DMS 273 (cell line): ENCODE measurements around the gene SLC25A52.
"Not testable (repeated sequence)": the region's sequence is repeated elsewhere in the genome, so short reads cannot be mapped to it uniquely, and the experiment has no call there.

Experiments
- DNase-seq: peaks from one replicate; lab custom pipeline; 2025; ENCODE audit not compliant: unreplicated experiment; lab: John Stamatoyannopoulos, UW

SLC25A52 gene, protein sequence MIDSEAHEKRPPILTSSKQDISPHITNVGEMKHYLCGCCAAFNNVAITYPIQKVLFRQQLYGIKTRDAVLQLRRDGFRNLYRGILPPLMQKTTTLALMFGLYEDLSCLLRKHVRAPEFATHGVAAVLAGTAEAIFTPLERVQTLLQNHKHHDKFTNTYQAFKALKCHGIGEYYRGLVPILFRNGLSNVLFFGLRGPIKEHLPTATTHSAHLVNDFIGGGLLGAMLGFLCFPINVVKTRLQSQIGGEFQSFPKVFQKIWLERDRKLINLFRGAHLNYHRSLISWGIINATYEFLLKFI

GRCh38 chr18:31760695-31761094 lies at the start of gene SLC25A52:
Gene SLC25A52, minus strand, starts transcription at chr18:31760880. Its CDS starts 219 bp downstream, at chr18:31760661.
- DNase-seq, result no peak

- DNase-seq, result not testable (repeated sequence)
Measured at GRCh38 chr18:31809049-31809448, 48.4 kb upstream of the SLC25A52 start.

- DNase-seq, result no peak
Measured at GRCh38 chr18:31801078-31801477, 40.4 kb upstream of the SLC25A52 start.

- not testable (repeated sequence) for DNase-seq
Measured at GRCh38 chr18:31799257-31799656, 38.6 kb upstream of the SLC25A52 start.

- no peak for DNase-seq
Measured at GRCh38 chr18:31798399-31798798, 37.7 kb upstream of the SLC25A52 start.

GRCh38 chr18:31795747-31796146 lies 35.1 kb upstream of the SLC25A52 start:
- no peak for DNase-seq

DNA sequence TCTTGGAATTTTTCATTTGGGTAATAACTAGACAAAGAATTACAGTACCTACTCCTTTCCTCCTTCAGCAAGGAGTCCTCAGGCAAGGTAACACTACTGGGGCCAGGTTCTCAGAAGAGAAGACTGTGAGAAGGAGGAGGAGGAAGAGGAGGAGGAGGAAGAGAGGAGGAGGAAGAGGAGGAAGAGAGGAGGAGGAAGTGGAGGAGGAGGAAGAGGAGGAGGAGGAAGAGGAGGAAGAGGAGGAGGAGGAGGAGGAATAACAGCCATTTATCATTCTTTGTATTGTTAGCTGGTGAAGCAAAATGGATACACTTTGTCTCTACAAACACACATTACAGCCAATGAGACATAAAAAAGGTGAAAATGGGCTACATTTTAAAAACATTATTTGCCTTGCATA lies 32.9 kb upstream of the SLC25A52 start:
- DNase-seq, result no peak

- no peak for DNase-seq
Measured at GRCh38 chr18:31792580-31792911, 31.9 kb upstream of the SLC25A52 start.

DNA sequence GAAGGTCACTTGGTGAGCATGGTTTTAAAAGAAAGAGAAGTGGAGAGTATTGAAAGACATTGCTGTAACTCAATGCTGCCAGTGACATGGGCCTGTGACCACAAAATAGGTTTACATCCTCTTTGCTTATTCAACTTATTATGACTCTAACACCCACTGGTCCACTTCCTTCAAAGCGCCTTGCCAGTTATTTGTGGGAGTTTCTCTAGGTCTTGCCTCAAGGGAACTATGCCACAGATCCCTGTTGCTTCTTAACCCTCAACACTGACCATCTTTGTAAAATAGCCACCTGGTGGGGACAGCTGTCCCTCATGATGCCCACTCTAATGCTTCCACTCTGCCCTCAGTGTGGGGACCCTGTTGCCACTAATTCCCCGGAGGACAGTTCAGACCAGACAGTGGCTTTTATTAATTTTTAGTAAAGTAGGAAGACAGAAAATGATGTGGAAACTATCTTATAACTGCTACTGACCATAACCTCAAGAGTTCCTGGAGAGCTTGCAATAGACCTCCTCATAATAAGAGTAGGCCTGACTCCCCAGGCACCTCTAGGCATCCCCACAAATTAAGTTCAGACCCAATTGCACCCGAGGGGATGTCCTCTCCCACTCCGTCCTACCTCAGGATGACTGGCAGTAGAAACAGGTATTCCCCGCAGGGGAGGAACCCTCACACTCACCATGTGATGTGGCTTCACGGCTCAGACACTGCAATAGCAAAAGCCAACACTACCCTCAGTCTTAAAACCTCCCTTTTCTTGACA lies 31.3 kb upstream of the SLC25A52 start:
- no peak for DNase-seq

- DNase-seq, result no peak
Measured at GRCh38 chr18:31789409-31789808, 28.7 kb upstream of the SLC25A52 start.

DNA sequence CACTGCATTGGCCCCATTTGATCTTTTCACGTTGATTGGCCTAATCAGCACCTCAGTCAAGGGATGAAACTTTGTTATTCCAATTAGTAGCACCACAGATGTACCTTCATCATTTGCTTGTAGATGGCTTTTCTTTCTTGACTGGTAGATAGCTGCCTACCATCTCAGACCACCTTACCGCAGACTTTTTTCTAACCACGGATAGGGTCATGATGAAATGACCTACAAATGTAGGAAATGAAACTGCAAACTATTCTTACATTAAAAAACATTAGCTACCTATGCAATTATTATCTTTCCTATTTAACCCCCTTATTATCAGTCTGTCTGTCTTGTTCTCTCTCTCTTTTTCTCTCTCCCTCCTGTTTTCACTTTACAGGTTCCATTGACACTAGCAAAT lies 22.4 kb upstream of the SLC25A52 start:
- no peak for DNase-seq

- no peak for DNase-seq
Measured at GRCh38 chr18:31778391-31778950, 17.8 kb upstream of the SLC25A52 start.

DNA sequence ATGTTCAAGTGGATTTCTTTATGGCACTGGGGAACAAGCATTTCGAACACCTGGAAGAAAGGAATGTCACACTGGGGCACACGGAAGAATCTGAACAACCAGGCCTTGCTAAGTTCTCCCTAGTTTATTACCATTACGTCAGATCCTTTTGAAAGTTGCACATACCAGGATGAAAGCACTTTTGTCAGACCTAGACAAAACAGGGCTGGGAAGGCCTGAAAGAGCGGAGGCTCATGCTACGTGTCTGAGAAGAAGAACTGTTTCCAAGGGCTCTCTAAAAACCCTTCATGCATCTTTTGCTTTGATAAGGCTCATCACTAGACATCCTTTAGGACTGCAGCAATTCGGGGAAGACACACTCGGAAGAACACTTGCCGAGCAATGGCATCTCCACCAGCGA lies 15.4 kb upstream of the SLC25A52 start:
- DNase-seq, result no peak

GRCh38 chr18:31774962-31775361 lies 14.3 kb upstream of the SLC25A52 start:
- DNase-seq, result no peak

DNA sequence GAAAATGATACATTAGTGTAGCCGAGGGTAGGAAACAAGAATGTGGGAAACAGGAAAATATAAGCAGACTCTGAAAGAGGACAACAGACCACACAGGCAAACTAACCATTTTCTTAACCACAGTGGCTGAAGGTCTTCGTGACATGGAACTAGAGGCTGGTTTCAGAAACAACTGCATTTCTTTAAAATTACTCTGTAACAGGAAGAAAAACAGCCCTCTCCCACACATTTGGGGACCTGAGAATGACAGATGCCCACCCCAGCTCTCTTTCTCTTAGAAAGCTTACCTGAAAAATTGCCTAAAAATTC lies 13.8 kb upstream of the SLC25A52 start:
- no peak for DNase-seq

DNA sequence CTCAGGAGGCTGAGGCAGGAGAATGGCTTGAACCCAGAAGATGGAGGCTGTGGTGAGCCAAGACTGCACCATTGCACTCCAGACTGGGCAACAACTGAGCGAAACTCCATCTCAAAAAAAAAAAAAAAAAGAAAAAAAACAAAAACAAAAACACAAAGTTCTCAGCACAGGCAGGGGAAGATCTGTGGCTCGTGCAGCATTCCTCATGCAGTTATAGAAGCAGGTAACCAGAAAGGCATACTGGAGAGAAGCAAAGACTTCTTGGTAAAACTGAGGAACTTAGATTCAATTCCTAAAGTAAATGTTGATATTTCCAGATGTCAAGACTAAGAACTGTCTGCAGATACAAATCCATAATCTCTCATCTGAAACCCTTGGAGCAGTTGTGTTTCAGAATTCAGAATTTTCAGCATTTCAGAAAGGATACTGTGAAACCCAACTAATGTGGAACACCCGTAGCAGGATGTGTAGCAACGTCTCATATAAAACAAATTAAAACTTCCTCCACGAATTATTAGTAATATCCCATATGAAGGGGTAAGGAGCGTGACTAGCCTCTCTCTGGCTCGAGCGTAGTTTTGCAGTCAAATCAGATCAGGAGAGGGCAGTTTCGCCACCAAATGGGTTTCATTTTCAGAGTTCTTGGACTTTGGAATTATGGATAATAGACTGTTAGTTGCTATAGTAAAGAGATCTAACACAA lies 13.2 kb upstream of the SLC25A52 start:
- no peak for DNase-seq

- DNase-seq, result no peak
Measured at GRCh38 chr18:31772699-31773098, 12.0 kb upstream of the SLC25A52 start.

GRCh38 chr18:31750273-31750672 lies 10.4 kb downstream of the SLC25A52 start:
- DNase-seq, result no peak

DNA sequence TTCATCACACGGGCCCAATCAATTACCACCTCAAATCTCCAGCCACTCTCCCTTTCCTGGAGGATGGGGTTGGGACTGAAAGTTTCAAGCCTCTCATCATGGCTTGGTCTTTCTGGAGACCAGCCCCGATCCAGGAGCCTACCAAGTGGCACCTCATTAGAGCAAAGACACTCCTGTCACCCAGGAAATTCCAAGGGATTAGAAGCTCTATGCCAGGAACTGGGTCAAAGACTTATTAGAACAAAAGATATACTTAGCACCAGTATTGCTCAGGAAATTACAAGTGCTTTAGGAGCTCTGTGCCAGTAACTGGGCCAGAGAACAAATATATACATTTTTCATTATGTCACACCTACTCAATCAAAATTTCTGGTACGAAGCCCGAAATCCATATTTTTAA lies 14.3 kb downstream of the SLC25A52 start:
- no peak for DNase-seq

DNA sequence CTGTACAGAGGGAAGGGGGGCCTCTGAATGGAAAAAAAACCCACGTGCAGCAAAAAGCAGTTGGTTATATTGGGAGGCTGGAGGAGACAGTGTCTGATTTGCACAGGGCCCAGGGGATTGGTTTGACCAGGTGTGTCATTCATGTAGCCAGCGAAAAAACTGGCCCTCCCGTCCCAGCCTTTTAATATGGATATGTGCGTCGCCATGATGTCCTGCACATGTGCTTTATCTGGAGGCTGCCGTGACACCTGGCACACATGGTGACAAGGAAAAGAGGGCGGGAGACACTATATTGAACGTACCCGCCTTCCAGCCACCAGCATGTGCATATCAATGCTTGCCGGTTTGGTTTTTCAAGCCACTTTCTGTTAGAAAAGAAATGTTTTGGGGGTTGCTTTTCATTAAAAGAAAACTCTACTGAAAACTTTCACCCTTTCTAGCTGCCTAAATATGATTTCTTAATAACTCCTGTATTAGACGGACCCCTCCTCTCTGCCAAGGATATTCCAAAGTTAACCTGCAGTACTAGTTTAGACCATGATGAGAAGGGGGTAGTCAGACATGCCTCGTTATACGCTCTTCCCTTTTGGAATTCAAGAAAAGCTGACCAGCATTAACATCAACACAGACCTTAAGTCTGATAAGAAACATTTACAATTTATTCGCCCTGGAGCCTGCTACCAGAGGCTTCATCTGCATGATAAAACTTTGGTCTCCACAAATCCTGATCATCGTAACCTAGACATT lies 16.2 kb downstream of the SLC25A52 start:
- no peak for DNase-seq

DNA sequence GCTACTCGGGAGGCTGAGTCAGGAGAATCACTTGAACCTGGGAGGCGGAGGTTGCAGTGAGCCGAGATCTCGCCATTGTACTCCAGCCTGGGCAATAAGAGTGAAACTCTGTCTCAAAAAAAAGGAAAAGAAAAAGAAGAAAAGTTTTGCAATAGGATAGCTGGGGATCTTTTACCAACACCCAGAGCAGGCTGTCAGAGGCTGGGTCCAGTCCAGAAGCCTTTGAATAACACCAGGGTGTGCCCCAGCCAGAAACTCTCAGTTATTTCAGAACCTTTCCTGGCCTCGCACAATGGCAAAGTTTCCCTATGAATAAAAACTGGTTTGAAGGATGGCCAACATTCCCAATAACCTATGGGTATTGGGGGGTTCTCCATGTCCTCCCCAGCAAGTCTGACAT lies 17.1 kb downstream of the SLC25A52 start:
- DNase-seq, result not testable (repeated sequence)
